Right atrium auricular region (tissue), 2 donors: ENCODE measurements around the gene RNASEH2B. TPM values are rescaled to one million over a fixed set of nuclear protein-coding genes. Genes with fewer than 3 reads are reported as not detected.

Source experiments
- DNase-seq: peaks from one replicate; pipeline ENCODE4 v3.0.0-alpha.2; 2019; ENCODE audit warnings: low spot score
- H3K27ac ChIP-seq, 2 donors: fragments of 200-600 bp; sonication (generic); 1 replicate in 1 of 2; 2 replicates in 1 of 2; pipeline ENCODE4 v1.5.1; 2016 to 2019
- H3K27me3 ChIP-seq, 2 donors: fragments of 200-600 bp; sonication (generic); one replicate each; pipeline versions ENCODE4 v1.5.1 to v1.6.0; 2017 to 2019
- H3K36me3 ChIP-seq: fragments of 200-600 bp; sonication (generic); one replicate; pipeline ENCODE4 v1.5.1; 2016
- H3K4me1 ChIP-seq, 2 donors: fragments of 200-600 bp; sonication (generic); one replicate each; pipeline versions ENCODE4 v1.5.1 to v1.6.0; 2017 to 2019
- H3K4me3 ChIP-seq, 2 donors: fragments of 200-600 bp; sonication (generic); 1 replicate in 1 of 2; 2 replicates in 1 of 2; pipeline ENCODE4 v1.5.1; 2017 to 2019; ENCODE audit warnings: mild to moderate bottlenecking in 1 of 2, moderate library complexity in 1 of 2
- H3K9me3 ChIP-seq, 2 donors: fragments of 200-600 bp; sonication (generic); one replicate each; pipeline ENCODE4 v1.5.1; 2019
- CTCF ChIP-seq, 2 donors: fragments of 200-600 bp; sonication (generic); IDR thresholded peaks; one replicate each; pipeline ENCODE4 v1.5.1; 2019; ENCODE audit warnings: antibody characterized with exemption in 2 of 2
- total RNA-seq, 2 donors: library from RNA; depleted of rRNA; stranded (reverse); fragments of >200 nt; gene quantifications; one replicate each; pipeline ENCODE4 v1.1.0, GENCODE V29; 2016

The RNASEH2B gene
- total RNA-seq, 2 donors from 2014 or later = 22.9 to 36.9 TPM

GRCh38 chr13:50907781-50908180 is 1.8 kb upstream of the RNASEH2B start:
- H3K4me1 ChIP-seq = peaks cover 0 to 18% of the 10 kb centered on the region in 2 donors
- H3K4me3 ChIP-seq = no peak overlapping the region
- no peaks in the 10 kb centered on the region for H3K27me3 ChIP-seq
- no peaks in the 10 kb centered on the region for H3K9me3 ChIP-seq
- DNase-seq = no peak
- no peaks in the 10 kb centered on the region for H3K36me3 ChIP-seq
- H3K27ac ChIP-seq = no peak overlapping the region
- no peak for TF ChIP-seq CTCF (IDR thresholded peaks at IDR 0.05)

- peaks cover 0 to 18% of the 10 kb centered on the region in 2 donors for H3K4me1 ChIP-seq
- DNase-seq = no peak
- no peaks in the 10 kb centered on the region for H3K27me3 ChIP-seq
- no peak for TF ChIP-seq CTCF (IDR thresholded peaks at IDR 0.05)
- H3K4me3 ChIP-seq = no peak overlapping the region
- H3K9me3 ChIP-seq = no peaks in the 10 kb centered on the region
- no peak overlapping the region for H3K27ac ChIP-seq
- no peaks in the 10 kb centered on the region for H3K36me3 ChIP-seq
Observed at GRCh38 chr13:50908371-50908770, 1.2 kb upstream of the RNASEH2B start.

GRCh38 chr13:50910485-50910805 is 854 bp downstream of the RNASEH2B start:
- Histone ChIP-seq H3K27ac (peak overlapping the region; percentile 85 to 88), H3K27me3 (no peaks in the 10 kb centered on the region), H3K4me1 (peaks cover 0 to 27% of the 10 kb centered on the region in 2 donors), H3K4me3 (peak overlapping the region; percentile 72 to 90), H3K36me3 (no peaks in the 10 kb centered on the region), H3K9me3 (no peaks in the 10 kb centered on the region)
- no peak for DNase-seq
- TF ChIP-seq CTCF (IDR thresholded peaks at IDR 0.05) = no peak

GRCh38 chr13:50911081-50911631 is 1.6 kb downstream of the RNASEH2B start:
- H3K4me3 ChIP-seq = peak overlapping the region in 1 of 2 donors; percentile 90
- H3K27me3 ChIP-seq = no peaks in the 10 kb centered on the region
- peaks cover 0 to 30% of the 10 kb centered on the region in 2 donors for H3K4me1 ChIP-seq
- no peak for DNase-seq
- H3K27ac ChIP-seq = peak overlapping the region; percentile 85 to 88
- TF ChIP-seq CTCF (IDR thresholded peaks at IDR 0.05) = no peak
- H3K9me3 ChIP-seq = no peaks in the 10 kb centered on the region
- no peaks in the 10 kb centered on the region for H3K36me3 ChIP-seq

GRCh38 chr13:50911937-50912795 is 2.6 kb downstream of the RNASEH2B start:
- peak; percentile 68 to 89 for TF ChIP-seq CTCF (IDR thresholded peaks at IDR 0.05)
- Histone ChIP-seq H3K4me1 (peaks cover 0 to 39% of the 10 kb centered on the region in 2 donors), H3K27me3 (no peaks in the 10 kb centered on the region), H3K36me3 (no peaks in the 10 kb centered on the region), H3K27ac (no peak overlapping the region), H3K4me3 (no peak overlapping the region), H3K9me3 (no peaks in the 10 kb centered on the region)
- peak; percentile 89 for DNase-seq
